GM12878 (cell line): ENCODE measurements around the gene ANXA10. TPM values are rescaled to one million over a fixed set of nuclear protein-coding genes. Genes with fewer than 3 reads are reported as not detected.

Experiments used
- ATAC-seq: fragments of 200-7000 bp; cut with Tn5 transposase; 3 replicates; pipeline ENCODE4 v1.9.1; 2020; ENCODE audit warnings: mild to moderate bottlenecking, moderate library complexity
- BruUV-seq: library from RNA; stranded (reverse); fragments of 400-500 nt; replicated peaks from 2 replicates; lab custom pipeline; 2021; lab: Mats Ljungman, UMichigan
- CTCF ChIA-PET: fragments of 300-600 bp; sonication (Branson Sonifier 250); formaldehyde crosslinking; extraction: SDS; loops from one replicate; lab custom pipeline; 2021; ENCODE audit warnings: inconsistent platforms; lab: Yijun Ruan, JAX
- POLR2A ChIA-PET: fragments of 350-600 bp; formaldehyde crosslinking; extraction: SDS; loops from one replicate; lab custom pipeline; 2021; ENCODE audit warnings: inconsistent platforms; lab: Charles Lee
- RAD21 ChIA-PET: fragments of 300-600 bp; sonication (Branson Sonifier 250); formaldehyde crosslinking; loops from one replicate; lab custom pipeline; 2023; ENCODE audit warnings: antibody characterized with exemption; ENCODE audit not compliant: unreplicated experiment; lab: Charles Lee
- SMC1A ChIA-PET: fragments of 300-600 bp; sonication (Branson Sonifier 250); formaldehyde crosslinking; loops from one replicate; lab custom pipeline; 2023; ENCODE audit not compliant: unreplicated experiment, uncharacterized antibody; lab: Charles Lee
- DNase-seq: peaks from one replicate; pipeline ENCODE4 v3.0.0-alpha.2; 2011; ENCODE audit warnings: low read depth, low spot score
- FAIRE-seq: peaks from 3 replicates; lab custom pipeline; 2011; peaks lifted over from hg19 to GRCh38; lab: Jason Lieb, UNC
- H2AFZ ChIP-seq: 2 replicates; pipeline ENCODE4 v1.6.0; 2011; ENCODE audit warnings: low read depth, low read length, control low read depth; ENCODE audit not compliant: control insufficient read depth
- H3K27ac ChIP-seq: 2 replicates; pipeline ENCODE4 v1.5.1; 2011; ENCODE audit warnings: control low read depth; ENCODE audit not compliant: control insufficient read depth, insufficient read depth
- H3K27me3 ChIP-seq, 2 experiments: replicated peaks in 1 of 2; 2 replicates each; pipeline versions ENCODE4 v1.6.0 to v1.6.1; 2011; ENCODE audit warnings: low read length in 1 of 2; ENCODE audit not compliant: control insufficient read depth in 2 of 2, insufficient read depth in 2 of 2
- H3K36me3 ChIP-seq, 2 experiments: 2 replicates each; pipeline ENCODE4 v1.5.1; 2011; ENCODE audit warnings: low read length in 1 of 2; ENCODE audit not compliant: control insufficient read depth in 2 of 2, insufficient read depth in 2 of 2
- H3K4me1 ChIP-seq: 2 replicates; pipeline ENCODE4 v1.6.1; 2011; ENCODE audit warnings: mild to moderate bottlenecking, low read length, moderate library complexity, mixed read lengths; ENCODE audit not compliant: control insufficient read depth, insufficient read depth
- H3K4me2 ChIP-seq: 2 replicates; pipeline ENCODE4 v1.6.0; 2011; ENCODE audit warnings: control low read depth; ENCODE audit not compliant: control insufficient read depth, insufficient read depth
- H3K4me3 ChIP-seq: fragments of 200-600 bp; sonication (generic); 2 replicates; pipeline ENCODE4 v1.5.1; 2016
- H3K79me2 ChIP-seq: 2 replicates; pipeline ENCODE4 v1.6.0; 2011; ENCODE audit warnings: low read length; ENCODE audit not compliant: control insufficient read depth, insufficient read depth
- H3K9ac ChIP-seq: 2 replicates; pipeline ENCODE4 v1.8.0; 2011; ENCODE audit warnings: low read length, control low read depth, mixed read lengths; ENCODE audit not compliant: control insufficient read depth, insufficient read depth
- H3K9me3 ChIP-seq: replicated peaks from 3 replicates; pipeline ENCODE4 v1.5.1; 2011; ENCODE audit warnings: mild to moderate bottlenecking, low read length; ENCODE audit not compliant: control insufficient read depth, insufficient read depth
- H4K20me1 ChIP-seq: 2 replicates; pipeline ENCODE4 v1.6.0; 2011; ENCODE audit not compliant: control insufficient read depth, insufficient read depth
- BHLHE40 ChIP-seq, 2 experiments: fragments of 450-650 bp in 1 of 2; IDR thresholded peaks; 2 replicates each; pipeline ENCODE4 v1.6.1; 2011 to 2017; ENCODE audit warnings: low read depth in 2 of 2, borderline replicate concordance in 1 of 2, improper control_type of control experiment in 1 of 2, low read length in 1 of 2, mild to moderate bottlenecking in 1 of 2
- ESRRA ChIP-seq: IDR thresholded peaks from 2 replicates; pipeline ENCODE4 v1.6.1; 2012; ENCODE audit warnings: mild to moderate bottlenecking, low read length, improper control_type of control experiment
- EZH2 ChIP-seq: IDR thresholded peaks from 2 replicates; pipeline ENCODE4 v1.6.1; 2012; ENCODE audit warnings: low read depth, mild to moderate bottlenecking, control low read depth, inconsistent platforms, low read length, borderline replicate concordance; ENCODE audit not compliant: control insufficient read depth
- IRF5 ChIP-seq: fragments of 450-650 bp; IDR thresholded peaks from 2 replicates; pipeline ENCODE4 v1.6.1; 2017; ENCODE audit warnings: borderline replicate concordance
- NFIC ChIP-seq: IDR thresholded peaks from 2 replicates; pipeline ENCODE4 v1.6.1; 2012; ENCODE audit warnings: low read depth, mild to moderate bottlenecking, inconsistent platforms, low read length, moderate library complexity
- POLR2AphosphoS2 ChIP-seq: IDR thresholded peaks from 2 replicates; pipeline ENCODE4 v1.6.1; 2011; ENCODE audit warnings: low read depth, mild to moderate bottlenecking, low read length, improper control_type of control experiment, moderate library complexity
- STAT1 ChIP-seq: fragments of 450-650 bp; conservative IDR thresholded peaks from 2 replicates; pipeline ENCODE4 v1.6.1; 2014; ENCODE audit warnings: antibody characterized with exemption, mild to moderate bottlenecking
- USF2 ChIP-seq: IDR thresholded peaks from 2 replicates; pipeline ENCODE4 v1.6.1; 2011; ENCODE audit warnings: low read depth, low read length, improper control_type of control experiment, borderline replicate concordance
- WGBS: methylation state at CpG from one replicate; pipeline ENCODE4 v1.1.6; 2016; ENCODE audit warnings: low lambda C conversion rate; ENCODE audit not compliant: insufficient replicate concordance, insufficient coverage; ENCODE audit errors: missing lambda C conversion rate; 5-methylcytosine and 5-hydroxymethylcytosine counted together
- in situ Hi-C: fragments of 300-500 bp; cut with MboI; formaldehyde crosslinking; loops from 9 replicates; pipeline ENCODE4 v1.14.3; 2018; ENCODE audit warnings: mixed read lengths
- intact Hi-C: fragments of 100-400 bp; cut with micrococcal nuclease; formaldehyde crosslinking; loops from one replicate; pipeline ENCODE4 v1.14.2; 2022; ENCODE audit not compliant: unreplicated experiment
- polyA plus RNA-seq, 11 experiments: library from polyadenylated mRNA; depleted of rRNA in 4 of 11; unstranded in 6 of 11; stranded (reverse) in 5 of 11; fragments of >200 nt; fragmentation: Nextera tagmentation in 4 of 11; fragmentation: Illumina TruSeq in 1 of 11; extraction: Ambion mirVana in 4 of 11; extraction: Trizol in 1 of 11; gene quantifications; 1 replicate in 1 of 11; 2 replicates in 10 of 11; pipeline versions ENCODE4 v1.2.1 to v1.2.3, GENCODE V29; 2011 to 2016; ENCODE audit warnings: inconsistent platforms in 2 of 11, missing spikeins in 2 of 11, low read depth in 1 of 11
- total RNA-seq, 4 experiments: library from RNA; depleted of rRNA in 3 of 4; stranded (reverse); fragments of >200 nt in 3 of 4; fragmentation: Illumina TruSeq in 1 of 4; extraction: Trizol in 1 of 4; gene quantifications; 2 replicates each; pipeline versions ENCODE4 v1.2.1 to v1.2.3, GENCODE V29; 2013 to 2021

ANXA10 gene
- total and polyA plus RNA-seq, 10 of the 15 experiments (the other 5 are each of a cell fraction or from before 2014, with no cell fraction given): not detected

GRCh38 chr4:168095776-168096406 is 3.6 kb downstream of the ANXA10 start:
- H3K27ac ChIP-seq: no peak overlapping the region

More at GRCh38 chr4:168095776-168096406, 3.6 kb downstream of the ANXA10 start:
- ChIA-PET POLR2A (no interaction called here), RAD21 (no interaction called here), CTCF (no interaction called here)
- intact Hi-C loops: no loop called here
- H3K9me3 ChIP-seq: no peaks in the 10 kb centered on the region
- no peak overlapping the region for H3K4me3 ChIP-seq
- ATAC-seq (no peak), FAIRE-seq (no peak)
- H3K36me3 ChIP-seq: no peaks in the 10 kb centered on the region
- no TSS peak for BruUV-seq
- TF ChIP-seq NFIC (no peak), IRF5 (no peak), USF2 (no peak), EZH2 (no peak), ESRRA (no peak), POLR2AphosphoS2 (no peak), STAT1 (no peak), BHLHE40 (IDR thresholded peaks at IDR 0.05; ENCODE audit: borderline replicate concordance in 1 of 2, low read depth in 2 of 2, low read length in 1 of 2) (no peak)
- TF ChIP-seq, all 136 proteins: peak for 0
- SMC1A ChIA-PET: no interaction called here
- no peak for DNase-seq
- in situ Hi-C loops: no loop called here
- Histone ChIP-seq H4K20me1 (no peaks in the 10 kb centered on the region), H3K27me3 (no peaks in the 10 kb centered on the region), H3K4me2 (no peak overlapping the region), H3K79me2 (no peaks in the 10 kb centered on the region), H3K9ac (no peak overlapping the region), H3K4me1 (no peaks in the 10 kb centered on the region), H2AFZ (no peak overlapping the region)
- 7% methylated on average over 2 of the region's 2 CpGs for WGBS
